Transverse colon (tissue), 4 donors: ENCODE measurements around the gene TMEM143. TPM values are rescaled to one million over a fixed set of nuclear protein-coding genes. Genes with fewer than 3 reads are reported as not detected.
"Not testable (repeated sequence)": the region's sequence is repeated elsewhere in the genome, so short reads cannot be mapped to it uniquely, and the experiment has no call there.

Source experiments
- DNase-seq: peaks from one replicate; pipeline ENCODE4 v3.0.0-alpha.2; 2019
- H3K27ac ChIP-seq, 4 donors: fragments of 200-600 bp; sonication (generic); 2 replicates each; pipeline ENCODE4 v1.5.1; 2016 to 2018; ENCODE audit warnings: inconsistent platforms in 4 of 4
- H3K27me3 ChIP-seq: fragments of 200-600 bp; sonication (generic); 2 replicates; pipeline ENCODE4 v1.5.1; 2017; ENCODE audit warnings: inconsistent platforms
- H3K36me3 ChIP-seq, 4 donors: fragments of 200-600 bp; sonication (generic); 2 replicates each; pipeline ENCODE4 v1.5.1; 2017 to 2019; ENCODE audit warnings: inconsistent platforms in 4 of 4
- H3K4me1 ChIP-seq, 4 donors: fragments of 200-600 bp; sonication (generic); 2 replicates each; pipeline ENCODE4 v1.5.1; 2017 to 2020; ENCODE audit warnings: inconsistent platforms in 4 of 4
- H3K4me3 ChIP-seq, 4 donors: fragments of 200-600 bp; sonication (generic); 1 replicate in 1 of 4; 2 replicates in 3 of 4; pipeline versions ENCODE4 v1.5.1 to v1.6.1; 2017 to 2019; ENCODE audit warnings: inconsistent platforms in 4 of 4
- H3K9me3 ChIP-seq, 2 donors: fragments of 200-600 bp; sonication (generic); 2 replicates each; pipeline ENCODE4 v1.5.1; 2017 to 2019; ENCODE audit warnings: inconsistent platforms in 2 of 2
- EP300 ChIP-seq: sonication (generic); formaldehyde crosslinking; IDR thresholded peaks from one replicate; pipeline ENCODE4 v1.6.1; 2017; ENCODE audit warnings: antibody characterized with exemption, low read depth
- POLR2A ChIP-seq: fragments of 450-650 bp; IDR thresholded peaks from one replicate; pipeline ENCODE4 v1.6.1; 2016; ENCODE audit warnings: antibody characterized with exemption, mild to moderate bottlenecking, moderate library complexity
- POLR2AphosphoS5 ChIP-seq, 3 donors: sonication (generic); formaldehyde crosslinking; IDR thresholded peaks; one replicate each; pipeline ENCODE4 v1.6.1; 2016; ENCODE audit warnings: antibody characterized with exemption in 3 of 3
- WGBS, 2 donors: methylation state at CpG; one replicate each; pipeline ENCODE4 v1.1.5; 2018; ENCODE audit warnings: low coverage in 1 of 2; 5-methylcytosine and 5-hydroxymethylcytosine counted together
- in situ Hi-C, 4 donors: fragments of 200-750 bp; cut with MboI; loops; one replicate each; pipeline versions ENCODE4 v1.15.0 to v1.15.1; 2017; ENCODE audit warnings: low sequenced_read_pairs in 3 of 4, low pct_ligation_motif_present in 1 of 4, low pct_unique_long_range_greater_than_20kb in 1 of 4
- intact Hi-C: fragments of 100-400 bp; cut with DNase I; formaldehyde crosslinking; loops from one replicate; pipeline ENCODE4 v1.15.1; 2023; ENCODE audit warnings: low total_unique reads
- total RNA-seq, 4 donors: library from RNA; depleted of rRNA; stranded (reverse); fragments of >200 nt; gene quantifications; one replicate each; pipeline ENCODE4 v1.1.0, GENCODE V29; 2016
- TF ChIP-seq, protein P1 (sequence below), 5 experiments: fragments of 200-600 bp in 3 of 5; fragments of 450-650 bp in 2 of 5; sonication (generic) in 3 of 5; IDR thresholded peaks; 1 replicate in 2 of 5; 2 replicates in 3 of 5; pipeline ENCODE4 v1.5.1; 2016 to 2017; ENCODE audit warnings: antibody characterized with exemption in 5 of 5, inconsistent platforms in 3 of 5, mild to moderate bottlenecking in 2 of 5, moderate library complexity in 1 of 5

The TMEM143 gene
- total RNA-seq, 4 donors from 2014 or later = 9.1 to 27.7 (median 15.2) TPM

DNA sequence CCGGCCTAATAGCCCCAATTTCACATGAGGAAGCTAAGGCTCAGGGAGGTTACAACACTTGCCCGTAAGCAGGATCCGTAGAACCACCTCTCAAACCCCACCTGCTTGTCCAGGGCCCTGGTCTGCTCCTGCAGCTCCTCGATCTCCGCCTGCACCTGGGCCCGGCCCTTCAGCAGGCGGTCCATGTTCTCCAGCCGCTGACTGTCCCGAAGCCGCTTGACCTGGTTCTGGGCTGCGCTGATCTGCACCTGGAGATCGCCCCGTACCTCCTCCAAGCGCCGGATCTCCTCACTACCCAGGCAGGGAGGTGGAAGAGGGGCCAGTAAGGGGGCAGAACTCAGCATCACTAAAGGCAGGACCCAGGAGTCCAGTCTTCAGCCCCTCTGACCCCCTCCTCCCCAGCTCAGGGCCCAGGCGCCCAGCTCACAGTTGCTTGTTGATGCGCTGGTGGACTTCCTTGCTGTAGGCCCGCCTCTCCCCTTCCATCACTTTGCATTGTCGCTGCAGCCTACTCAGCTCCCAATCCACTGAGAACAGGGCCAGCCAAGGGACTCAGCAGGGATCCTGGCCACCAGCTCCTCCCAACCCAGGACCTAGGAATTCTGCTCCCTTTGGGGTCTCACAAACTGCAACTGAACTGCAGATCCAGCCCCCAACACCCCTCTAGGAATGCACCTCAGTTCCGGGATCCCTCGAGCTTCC, 45.3 kb downstream of the TMEM143 start:
- in situ Hi-C loops = loop anchor here in 1 of 4 donors (25.0 kb wide), 1 partner anchor 269 kb away; no protein-coding TSS in a partner anchor
- Histone ChIP-seq H3K9me3 (no peaks in the 10 kb centered on the region), H3K4me1 (peaks cover 12 to 42% (median 25%) of the 10 kb centered on the region in 4 donors), H3K27ac (no peak overlapping the region), H3K27me3 (no peaks in the 10 kb centered on the region), H3K4me3 (no peak overlapping the region), H3K36me3 (no peaks in the 10 kb centered on the region)
- DNase-seq = no peak
- intact Hi-C loops = no loop called here
- WGBS, 2 donors = 93 to 96% methylated on average over 3 to 21 of the region's 21 CpGs
- no peak for TF ChIP-seq EP300
- TF ChIP-seq POLR2A = no peak
- TF ChIP-seq POLR2AphosphoS5 (IDR thresholded peaks at IDR 0.05) = no peak
- TF ChIP-seq, protein P1, sequence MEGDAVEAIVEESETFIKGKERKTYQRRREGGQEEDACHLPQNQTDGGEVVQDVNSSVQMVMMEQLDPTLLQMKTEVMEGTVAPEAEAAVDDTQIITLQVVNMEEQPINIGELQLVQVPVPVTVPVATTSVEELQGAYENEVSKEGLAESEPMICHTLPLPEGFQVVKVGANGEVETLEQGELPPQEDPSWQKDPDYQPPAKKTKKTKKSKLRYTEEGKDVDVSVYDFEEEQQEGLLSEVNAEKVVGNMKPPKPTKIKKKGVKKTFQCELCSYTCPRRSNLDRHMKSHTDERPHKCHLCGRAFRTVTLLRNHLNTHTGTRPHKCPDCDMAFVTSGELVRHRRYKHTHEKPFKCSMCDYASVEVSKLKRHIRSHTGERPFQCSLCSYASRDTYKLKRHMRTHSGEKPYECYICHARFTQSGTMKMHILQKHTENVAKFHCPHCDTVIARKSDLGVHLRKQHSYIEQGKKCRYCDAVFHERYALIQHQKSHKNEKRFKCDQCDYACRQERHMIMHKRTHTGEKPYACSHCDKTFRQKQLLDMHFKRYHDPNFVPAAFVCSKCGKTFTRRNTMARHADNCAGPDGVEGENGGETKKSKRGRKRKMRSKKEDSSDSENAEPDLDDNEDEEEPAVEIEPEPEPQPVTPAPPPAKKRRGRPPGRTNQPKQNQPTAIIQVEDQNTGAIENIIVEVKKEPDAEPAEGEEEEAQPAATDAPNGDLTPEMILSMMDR (IDR thresholded peaks at IDR 0.05) = no peak

DNA sequence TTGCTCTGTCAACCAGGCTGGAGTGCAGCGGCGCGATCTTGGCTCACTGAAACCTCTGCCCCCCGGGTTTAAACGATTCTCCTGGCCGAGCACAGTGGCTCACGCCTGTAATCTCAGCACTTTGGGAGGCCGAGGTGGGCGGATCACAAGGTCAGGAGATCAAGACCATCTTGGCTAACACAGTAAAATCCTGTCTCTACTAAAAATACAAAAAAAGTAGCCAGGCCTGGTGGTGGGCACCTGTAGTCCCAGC, 46.1 kb downstream of the TMEM143 start:
- H3K27ac ChIP-seq, intact Hi-C loops, H3K9me3 ChIP-seq, H3K27me3 ChIP-seq, H3K36me3 ChIP-seq, H3K4me3 ChIP-seq, DNase-seq: not testable (repeated sequence)
- H3K4me1 ChIP-seq = peaks cover 10 to 34% (median 21%) of the 10 kb centered on the region in 4 donors
- in situ Hi-C loops = loop anchor here in 1 of 4 donors (25.0 kb wide), 1 partner anchor 270 kb away; no protein-coding TSS in a partner anchor
- 70 to 78% methylated on average over 2 to 8 of the region's 9 CpGs for WGBS, 2 donors

DNA sequence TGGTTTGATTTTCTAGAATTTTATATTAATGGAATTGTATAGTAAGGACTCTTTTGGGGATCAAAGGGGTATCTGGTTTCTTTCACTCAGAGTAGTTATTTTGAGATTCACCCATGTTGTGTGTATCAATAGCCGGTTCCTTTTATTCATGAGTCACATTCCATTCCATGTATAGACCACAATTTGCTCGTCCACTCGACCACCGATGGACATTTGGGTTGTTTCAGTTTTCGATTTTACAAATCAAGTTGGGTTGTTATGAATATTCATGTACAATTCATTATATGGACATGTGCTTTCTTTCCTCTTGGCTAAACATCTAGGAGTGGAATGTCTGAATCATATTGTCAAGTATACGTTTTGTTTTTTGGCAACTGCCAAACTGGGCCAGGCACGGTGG, 48.0 kb downstream of the TMEM143 start:
- DNase-seq = no peak
- no peak overlapping the region for H3K4me3 ChIP-seq
- H3K27ac ChIP-seq = no peak overlapping the region
- H3K36me3 ChIP-seq = no peaks in the 10 kb centered on the region
- in situ Hi-C loops (loop anchor here in 1 of 4 donors (25.0 kb wide), 1 partner anchor 272 kb away; no protein-coding TSS in a partner anchor), intact Hi-C loops (no loop called here)
- TF ChIP-seq POLR2AphosphoS5 (IDR thresholded peaks at IDR 0.05) = no peak
- TF ChIP-seq, protein P1 (IDR thresholded peaks at IDR 0.05) = no peak
- no peak for TF ChIP-seq POLR2A
- no peak for TF ChIP-seq EP300
- WGBS, 2 donors = 63 to 76% methylated on average over 7 of the region's 7 CpGs
- H3K27me3 ChIP-seq = no peaks in the 10 kb centered on the region
- H3K9me3 ChIP-seq = no peaks in the 10 kb centered on the region
- H3K4me1 ChIP-seq = peaks cover 4 to 19% (median 7%) of the 10 kb centered on the region in 4 donors

DNA sequence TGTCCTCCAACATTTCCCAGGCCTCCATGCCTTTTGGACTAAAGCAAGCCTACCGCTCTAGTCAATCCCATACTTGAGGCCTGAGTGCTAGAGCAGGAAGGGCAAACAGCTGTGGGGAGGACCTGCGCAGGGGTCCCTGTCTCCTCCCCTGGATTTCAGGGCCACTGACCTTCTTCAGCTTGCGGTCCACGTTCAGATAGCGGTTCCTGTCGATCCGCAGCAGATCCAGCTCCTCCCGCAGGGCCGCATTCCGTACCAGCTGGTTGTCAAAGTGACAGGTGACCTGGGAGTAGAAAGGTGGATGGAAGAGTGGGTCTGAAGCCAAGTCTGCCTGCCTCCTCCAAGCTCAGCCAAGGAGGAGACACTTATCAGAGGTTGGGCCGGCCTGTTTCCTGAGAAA, 52.4 kb downstream of the TMEM143 start:
- intact Hi-C loops = no loop called here
- WGBS, 2 donors = 92% methylated on average over 11 of the region's 11 CpGs; no CpG with 5 or more reads in 1 of the 2 donors
- in situ Hi-C loops = loop anchor here in 1 of 4 donors (25.0 kb wide), 1 partner anchor 276 kb away; no protein-coding TSS in a partner anchor
- TF ChIP-seq POLR2A = no peak
- H3K4me3 ChIP-seq = no peak overlapping the region
- no peak for DNase-seq
- no peaks in the 10 kb centered on the region for H3K4me1 ChIP-seq
- H3K27ac ChIP-seq = no peak overlapping the region
- no peaks in the 10 kb centered on the region for H3K36me3 ChIP-seq
- no peaks in the 10 kb centered on the region for H3K27me3 ChIP-seq
- H3K9me3 ChIP-seq = no peaks in the 10 kb centered on the region

DNA sequence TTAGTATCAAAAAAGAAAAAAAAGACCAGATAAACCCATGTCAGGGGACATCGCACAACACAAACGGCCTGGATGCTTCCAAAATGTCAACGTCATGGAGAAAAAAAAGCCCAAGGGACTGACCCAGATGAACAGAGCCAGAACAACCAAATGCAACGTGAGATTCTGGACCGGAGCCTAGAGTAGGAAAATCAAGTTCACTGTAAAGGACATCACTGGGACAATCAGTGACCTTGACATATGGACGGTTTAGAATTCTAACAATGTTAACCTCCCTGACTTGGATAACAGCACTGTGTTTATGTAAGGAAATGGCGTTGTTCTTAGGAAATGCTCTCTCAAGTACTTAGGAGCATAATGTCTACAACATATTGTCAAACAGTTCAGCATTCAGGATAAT, 53.5 kb downstream of the TMEM143 start:
- no peak for DNase-seq
- Histone ChIP-seq H3K36me3 (no peaks in the 10 kb centered on the region), H3K9me3 (no peaks in the 10 kb centered on the region), H3K27me3 (no peaks in the 10 kb centered on the region), H3K4me1 (no peaks in the 10 kb centered on the region), H3K4me3 (no peak overlapping the region), H3K27ac (peak overlapping the region in 1 of 4 donors; percentile 17)
- intact Hi-C loops = no loop called here
- TF ChIP-seq EP300 = no peak
- no peak for TF ChIP-seq POLR2A
- TF ChIP-seq, protein P1 (IDR thresholded peaks at IDR 0.05) = no peak
- no peak for TF ChIP-seq POLR2AphosphoS5 (IDR thresholded peaks at IDR 0.05)
- 44 to 67% methylated on average over 2 to 7 of the region's 7 CpGs for WGBS, 2 donors
- in situ Hi-C loops = loop anchor here in 1 of 4 donors (25.0 kb wide), 1 partner anchor 277 kb away; no protein-coding TSS in a partner anchor

DNA sequence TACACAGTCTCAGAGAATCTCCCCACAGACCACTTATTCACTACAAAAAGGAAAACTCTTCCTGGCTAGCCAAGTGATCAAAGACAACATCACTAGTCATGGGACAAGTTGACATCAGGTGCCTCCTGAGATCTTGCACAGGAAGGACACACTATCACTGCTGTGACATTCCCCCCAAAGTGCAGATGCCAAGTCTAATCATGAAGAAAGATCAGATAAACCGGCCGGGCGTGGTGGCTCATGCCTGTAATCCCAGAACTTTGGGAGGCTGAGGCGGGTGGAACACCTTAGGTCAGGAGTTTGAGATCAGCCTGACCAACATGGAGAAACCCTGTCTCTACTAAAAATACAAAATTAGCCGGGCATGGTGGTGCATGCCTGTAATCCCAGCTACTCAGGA, 54.0 kb downstream of the TMEM143 start:
- H3K9me3 ChIP-seq, H3K27me3 ChIP-seq, intact Hi-C loops, H3K36me3 ChIP-seq, DNase-seq, H3K4me3 ChIP-seq, H3K4me1 ChIP-seq: not testable (repeated sequence)
- WGBS, 2 donors = 86% methylated on average over 5 of the region's 5 CpGs; no CpG with 5 or more reads in 1 of the 2 donors
- in situ Hi-C loops = loop anchor here in 1 of 4 donors (25.0 kb wide), 1 partner anchor 278 kb away; no protein-coding TSS in a partner anchor
- H3K27ac ChIP-seq = peak overlapping the region in 1 of 4 donors; percentile 17
